Stimulated activated CD4-positive, alpha-beta T cell treated with anti-CD3 and anti-CD28 coated beads, Interleukin-1b, Interleukin-23, amount 100 ng/mL, for 4 hours (primary cell): ENCODE results near the gene APOA4.

ENCODE experiments used
- DNase-seq, 2 donors: peaks; one replicate each; pipeline ENCODE4 v3.0.0-alpha.2; 2020; ENCODE audit warnings: low read depth in 2 of 2

Gene APOA4

DNA sequence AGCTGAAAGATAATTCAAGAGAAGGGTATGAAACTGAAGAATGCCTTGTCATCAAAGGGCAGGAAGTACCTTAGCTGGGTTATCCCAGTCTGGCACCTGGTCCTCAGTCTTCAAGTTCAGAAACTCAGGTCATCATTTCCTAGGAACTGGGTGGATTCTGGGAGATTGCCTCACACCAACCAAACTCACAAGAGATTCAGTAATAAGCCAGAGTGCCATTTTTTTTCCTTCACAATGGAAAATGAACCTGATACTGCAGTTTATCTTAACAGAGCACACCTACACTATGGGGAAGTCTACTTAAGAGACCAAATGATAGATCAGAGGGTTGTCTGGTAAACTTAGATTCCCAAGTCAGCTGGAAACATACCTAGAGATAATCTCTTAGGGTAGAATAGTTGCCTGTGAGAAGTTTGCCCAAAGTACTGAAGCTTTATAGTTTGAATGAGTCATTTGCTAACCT, 46.6 kb downstream of the APOA4 start:
- DNase-seq, result no peak

- no peak for DNase-seq
These were observed 47.1 kb downstream of the APOA4 start for GRCh38 chr11:116775975-116776374.

DNA sequence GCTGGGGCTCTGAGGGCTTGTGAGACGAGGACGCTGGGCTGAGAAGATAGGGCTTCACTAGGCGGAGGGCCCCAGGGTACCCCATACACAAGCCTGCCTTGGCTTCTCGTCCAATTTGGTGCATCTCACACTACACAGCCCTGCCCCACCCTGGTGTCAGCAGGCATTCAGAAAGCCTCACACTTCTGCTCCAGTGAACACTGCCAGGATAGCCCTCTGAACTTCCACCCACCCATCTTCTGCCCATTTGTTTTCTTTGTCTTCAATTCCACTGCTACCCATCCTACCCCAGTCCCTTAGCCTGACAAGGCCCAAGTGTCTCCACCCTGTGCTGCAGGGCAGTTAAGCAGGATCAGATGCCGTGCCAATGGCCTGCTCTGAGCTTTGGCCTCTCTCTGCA, 48.4 kb downstream of the APOA4 start:
- DNase-seq, result no peak

DNA sequence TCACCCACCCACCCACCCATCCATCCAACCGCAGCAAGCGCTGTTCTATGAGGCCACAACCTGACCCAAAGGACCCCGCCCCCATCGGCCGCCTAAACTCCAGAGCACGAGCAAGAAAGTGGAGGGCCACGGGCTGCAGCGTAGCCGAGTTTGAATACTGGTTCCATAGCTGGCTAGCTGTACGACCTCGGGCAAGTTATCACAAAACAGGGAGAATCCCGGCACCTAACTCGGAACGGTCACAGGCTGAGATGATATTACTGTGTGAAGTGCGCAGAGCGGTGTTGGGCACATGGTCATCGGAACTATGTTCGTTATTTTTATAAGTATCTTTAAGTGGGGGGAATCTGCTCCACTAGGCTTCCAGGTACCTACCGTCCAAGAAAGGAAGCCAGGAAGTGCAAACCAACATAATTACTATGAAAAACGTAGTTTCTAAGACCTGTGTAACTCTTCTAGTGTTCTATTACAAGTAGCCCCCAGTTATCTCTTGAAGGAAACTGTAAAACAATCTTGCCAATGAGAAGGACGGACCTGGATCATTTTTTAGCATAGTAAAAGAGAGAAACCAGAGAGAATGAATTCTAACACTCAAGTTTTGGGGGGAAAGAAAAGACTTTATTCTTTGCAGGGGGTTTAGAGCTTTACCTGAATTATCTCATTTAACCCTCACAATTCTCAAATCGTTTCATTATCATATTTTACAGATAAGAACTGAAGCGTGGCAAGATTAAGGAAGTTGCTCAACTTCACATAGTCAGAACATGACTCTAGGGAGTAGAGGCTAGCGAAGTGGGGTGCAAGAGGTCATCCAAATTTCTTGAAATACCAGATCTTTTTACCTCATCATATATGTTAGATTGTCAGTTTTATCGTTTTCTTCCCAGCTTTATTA, 49.7 kb downstream of the APOA4 start:
- DNase-seq, result no peak

DNA sequence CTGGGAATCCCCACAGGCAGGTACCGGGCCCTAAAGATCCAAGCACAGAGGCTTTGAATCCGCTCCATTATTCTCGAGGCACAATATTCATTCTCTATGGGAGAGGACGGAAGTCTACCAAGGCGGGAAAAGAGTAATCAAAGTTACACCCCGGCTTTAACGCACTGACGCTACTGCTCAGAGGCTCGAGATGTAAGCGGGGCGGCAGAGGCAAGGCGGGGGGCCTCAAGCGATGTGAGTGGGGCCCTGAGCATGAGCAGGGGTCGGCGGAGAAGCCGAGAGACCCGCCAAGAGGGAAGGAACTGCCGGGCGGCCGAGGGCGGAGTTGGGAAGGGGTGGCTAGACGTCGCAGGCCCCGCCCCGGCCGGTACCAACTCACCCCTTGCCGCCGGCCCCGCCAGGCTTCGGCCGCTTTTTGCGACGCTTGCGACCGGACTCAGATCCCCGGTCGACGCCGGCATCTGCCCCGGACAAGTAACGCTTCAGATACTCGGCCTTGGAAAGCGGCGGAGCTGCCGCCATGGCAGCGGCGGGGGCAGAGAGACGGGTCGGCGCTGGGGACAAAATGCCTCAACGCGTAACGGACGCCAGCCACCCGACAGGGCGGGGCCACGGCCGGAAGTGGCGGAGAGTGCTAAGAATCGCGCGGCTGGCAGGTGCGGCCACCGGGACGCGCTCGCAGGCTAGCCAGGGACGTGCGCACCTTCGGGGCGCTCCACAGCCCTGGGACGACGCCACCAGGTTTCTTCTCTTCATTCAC, 50.5 kb downstream of the APOA4 start, which contains the start of gene BUD13:
TSS of gene BUD13 (minus strand) at position 545 of the 760 bp plus-strand sequence. CDS start at position 522, 23 bp downstream.
- peak; percentile 93 to 95 for DNase-seq

GRCh38 chr11:116771935-116772334, 51.2 kb downstream of the APOA4 start:
- no peak for DNase-seq
